B cell (primary cell): Measurements from ENCODE around the gene KCNA10.

ENCODE experiments used
- CTCF ChIP-seq: fragments of 200-600 bp; IDR thresholded peaks from one replicate; pipeline ENCODE4 v1.8.0; 2022; ENCODE audit warnings: antibody characterized with exemption, mild to moderate bottlenecking
- EZH2 ChIP-seq: IDR thresholded peaks from 2 replicates; pipeline ENCODE4 v1.6.1; 2012; ENCODE audit warnings: borderline replicate concordance, low read depth, mild to moderate bottlenecking, moderate library complexity, low read length; ENCODE audit not compliant: insufficient read depth, poor library complexity, severe bottlenecking

- TF ChIP-seq EZH2 (no peak), CTCF (no peak)
These were observed 37.5 kb upstream of the KCNA10 start for GRCh38 chr1:110556471-110556807.
